Epithelial cell of esophagus (primary cell): ENCODE data around the gene CALCOCO1.

Experiments
- DNase-seq: peaks from one replicate; pipeline ENCODE4 v3.0.0; 2010; ENCODE audit warnings: low read depth
- H3K4me3 ChIP-seq: 2 replicates; pipeline ENCODE4 v1.5.1; 2011; ENCODE audit warnings: mild to moderate bottlenecking, low read length, control low read depth
- TF ChIP-seq, protein P1 (sequence below): IDR thresholded peaks from 2 replicates; pipeline ENCODE4 v1.5.1; 2011; ENCODE audit warnings: low read depth, mild to moderate bottlenecking, low read length, control low read depth, inconsistent platforms; ENCODE audit not compliant: insufficient read depth; ENCODE audit errors: missing control alignments

Gene CALCOCO1

DNA sequence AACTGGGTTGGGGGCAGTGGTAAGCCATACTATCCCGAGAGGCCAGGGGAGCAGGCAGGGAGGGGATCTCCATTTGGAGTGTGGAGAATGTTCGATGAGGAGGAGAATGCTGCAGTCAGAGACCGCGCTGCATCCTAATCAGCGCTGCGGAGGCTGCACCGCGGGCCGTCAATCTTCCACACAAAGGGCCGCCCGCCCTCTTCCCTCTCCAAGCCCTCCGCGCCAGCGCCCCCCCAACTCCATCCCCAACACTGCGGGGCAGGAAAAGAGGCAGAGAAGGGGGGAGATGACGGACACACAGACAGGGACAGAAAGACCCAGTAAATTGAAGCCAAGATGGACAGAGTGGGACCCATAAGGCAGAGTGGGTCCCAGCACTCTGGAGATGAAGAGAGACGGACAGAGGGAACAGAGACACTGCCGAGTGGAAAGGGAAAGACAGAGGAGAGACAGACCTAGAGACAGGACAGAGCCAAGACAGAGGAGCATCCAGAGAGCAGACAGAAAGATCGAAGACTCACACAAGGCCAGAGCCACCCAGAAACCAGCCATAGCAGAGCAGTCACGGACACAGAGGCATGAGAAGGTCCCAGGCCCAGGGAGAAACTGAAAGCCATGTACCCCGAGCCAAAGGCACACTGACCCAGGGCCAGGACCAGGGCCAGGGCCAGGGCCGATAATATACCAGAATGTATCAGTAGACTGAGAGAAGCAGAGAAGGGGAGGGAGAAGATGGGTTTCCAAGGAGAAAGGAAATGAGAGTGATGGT, 21.0 kb upstream of the CALCOCO1 start:
- TF ChIP-seq, protein P1, sequence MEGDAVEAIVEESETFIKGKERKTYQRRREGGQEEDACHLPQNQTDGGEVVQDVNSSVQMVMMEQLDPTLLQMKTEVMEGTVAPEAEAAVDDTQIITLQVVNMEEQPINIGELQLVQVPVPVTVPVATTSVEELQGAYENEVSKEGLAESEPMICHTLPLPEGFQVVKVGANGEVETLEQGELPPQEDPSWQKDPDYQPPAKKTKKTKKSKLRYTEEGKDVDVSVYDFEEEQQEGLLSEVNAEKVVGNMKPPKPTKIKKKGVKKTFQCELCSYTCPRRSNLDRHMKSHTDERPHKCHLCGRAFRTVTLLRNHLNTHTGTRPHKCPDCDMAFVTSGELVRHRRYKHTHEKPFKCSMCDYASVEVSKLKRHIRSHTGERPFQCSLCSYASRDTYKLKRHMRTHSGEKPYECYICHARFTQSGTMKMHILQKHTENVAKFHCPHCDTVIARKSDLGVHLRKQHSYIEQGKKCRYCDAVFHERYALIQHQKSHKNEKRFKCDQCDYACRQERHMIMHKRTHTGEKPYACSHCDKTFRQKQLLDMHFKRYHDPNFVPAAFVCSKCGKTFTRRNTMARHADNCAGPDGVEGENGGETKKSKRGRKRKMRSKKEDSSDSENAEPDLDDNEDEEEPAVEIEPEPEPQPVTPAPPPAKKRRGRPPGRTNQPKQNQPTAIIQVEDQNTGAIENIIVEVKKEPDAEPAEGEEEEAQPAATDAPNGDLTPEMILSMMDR, result no peak
- no peak overlapping the region for H3K4me3 ChIP-seq
- no peak for DNase-seq

DNA sequence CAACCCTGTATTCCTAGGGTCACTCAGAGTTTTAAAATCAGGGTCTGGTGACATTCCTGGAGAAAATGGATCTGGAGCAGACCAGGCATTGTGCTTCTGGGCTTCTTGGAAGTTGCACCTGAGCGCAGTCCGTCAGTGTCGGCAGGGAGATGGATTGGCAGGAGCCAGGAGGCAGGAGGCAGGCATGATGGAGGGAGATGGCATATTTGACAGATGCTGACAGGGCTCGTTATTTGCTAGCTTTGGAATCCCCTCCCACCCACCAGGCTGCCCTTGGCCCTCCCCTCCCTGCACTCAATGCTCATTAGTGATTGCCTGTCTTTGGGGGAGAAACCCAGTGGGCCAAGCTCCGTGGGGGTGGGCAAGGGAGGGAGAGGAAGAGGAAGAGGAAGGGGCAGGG, 19.8 kb upstream of the CALCOCO1 start:
- TF ChIP-seq, protein P1, result no peak
- no peak overlapping the region for H3K4me3 ChIP-seq
- no peak for DNase-seq

- peak; percentile 89 for DNase-seq
- no peak overlapping the region for H3K4me3 ChIP-seq
- TF ChIP-seq, protein P1, result peak; percentile 100
These were observed 19.4 kb upstream of the CALCOCO1 start for GRCh38 chr12:53746592-53747092.

- TF ChIP-seq, protein P1, result no peak
- H3K4me3 ChIP-seq, result no peak overlapping the region
- DNase-seq, result no peak
These were observed 17.5 kb upstream of the CALCOCO1 start for GRCh38 chr12:53744751-53745150.

DNA sequence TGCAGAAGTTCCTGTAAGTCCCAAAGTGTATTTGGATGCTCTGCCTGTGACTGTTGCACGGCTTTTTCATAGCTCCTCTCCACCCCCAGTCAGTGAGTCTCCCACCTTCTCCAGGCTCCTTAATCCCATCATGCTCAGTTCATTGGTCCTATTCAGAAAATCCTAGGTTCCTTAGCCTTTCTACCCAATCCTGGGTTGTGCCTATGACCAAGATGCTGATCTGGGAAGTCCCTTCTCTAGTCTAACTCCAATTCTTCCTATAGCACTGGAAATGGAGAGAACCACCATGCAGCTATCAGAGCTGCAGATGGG, 16.8 kb upstream of the CALCOCO1 start:
- TF ChIP-seq, protein P1, result no peak
- H3K4me3 ChIP-seq, result no peak overlapping the region
- no peak for DNase-seq

DNA sequence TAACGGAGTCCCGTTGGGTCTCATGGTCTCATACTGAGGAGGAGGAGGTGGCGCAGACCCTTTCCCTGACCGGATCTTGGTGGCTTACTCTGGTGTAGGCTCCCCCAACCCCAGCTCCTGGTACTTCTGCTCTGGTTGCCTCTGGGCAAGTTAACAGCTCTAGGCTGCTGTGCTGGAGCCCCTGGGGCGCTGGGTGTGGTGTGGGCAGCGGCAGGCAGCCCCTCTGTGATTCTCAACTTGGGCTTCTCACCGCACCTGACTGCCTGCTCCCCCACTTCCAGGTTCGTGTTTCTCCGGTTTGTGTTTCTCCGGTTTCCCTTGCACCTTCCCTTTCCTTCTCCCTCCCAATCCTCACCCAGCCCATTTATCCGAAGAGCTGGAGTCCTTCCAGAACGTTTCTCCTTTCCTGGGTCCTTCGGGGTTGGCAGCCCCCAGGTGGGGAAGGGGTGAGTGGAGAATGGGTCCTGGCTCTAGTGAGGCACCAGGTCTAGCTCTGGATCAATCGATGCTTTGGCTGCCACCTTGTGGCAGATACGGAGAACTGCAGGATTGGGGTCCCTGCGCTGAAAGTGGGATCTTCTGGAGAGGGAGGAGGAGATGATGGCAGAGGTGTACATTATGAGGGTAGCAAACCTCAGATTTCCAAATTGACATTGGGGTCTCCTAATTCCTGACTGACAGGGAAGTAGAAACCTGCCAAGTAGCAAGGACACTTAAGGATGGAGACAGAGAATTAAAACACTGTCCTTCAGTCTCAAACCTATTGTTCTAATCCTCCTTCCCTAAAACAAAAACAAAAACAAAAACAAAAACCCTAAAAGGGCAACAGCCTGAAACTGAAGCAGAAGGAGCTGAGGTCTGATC, 16.2 kb upstream of the CALCOCO1 start:
- peak; percentile 59 for DNase-seq
- H3K4me3 ChIP-seq, result peak overlapping the region; percentile 15
- TF ChIP-seq, protein P1, result peak; percentile 96
